Uterus (tissue), 2 donors: ENCODE results near the gene TOM1.

Experiments used
- CTCF ChIP-seq, 4 experiments: fragments of 200-600 bp in 2 of 4; fragments of 450-650 bp in 2 of 4; sonication (generic) in 2 of 4; IDR thresholded peaks; one replicate each; pipeline ENCODE4 v1.5.1; 2016 to 2019; ENCODE audit warnings: antibody characterized with exemption in 4 of 4, mild to moderate bottlenecking in 2 of 4, moderate library complexity in 1 of 4
- POLR2A ChIP-seq, 2 donors: fragments of 450-650 bp; IDR thresholded peaks; one replicate each; pipeline ENCODE4 v1.6.1; 2016; ENCODE audit warnings: antibody characterized with exemption in 2 of 2, mild to moderate bottlenecking in 1 of 2, moderate library complexity in 1 of 2

- TF ChIP-seq CTCF (IDR thresholded peaks at IDR 0.05): no peak
- no peak for TF ChIP-seq POLR2A (IDR thresholded peaks at IDR 0.05)
Observed at GRCh38 chr22:35377735-35378134, 78.0 kb downstream of the TOM1 start.
